Upper lobe of left lung (tissue), 6 donors: ENCODE results near the gene MRFAP1. TPM values are rescaled to one million over a fixed set of nuclear protein-coding genes. Genes with fewer than 3 reads are reported as not detected.

Experiments used
- ATAC-seq, 2 donors: fragments of 200-7000 bp; cut with Tn5 transposase; one replicate each; pipeline ENCODE4 v1.9.1; 2022; ENCODE audit warnings: mild to moderate bottlenecking in 2 of 2, moderate library complexity in 2 of 2; ENCODE audit not compliant: low FRiP score in 2 of 2
- DNase-seq, 2 donors: peaks; one replicate each; pipeline ENCODE4 v3.0.0-alpha.2; 2019 to 2020
- H3K27ac ChIP-seq, 4 donors: fragments of 200-600 bp; sonication (generic); one replicate each; pipeline ENCODE4 v1.5.1; 2016 to 2019
- H3K27me3 ChIP-seq, 4 donors: fragments of 200-600 bp; sonication (generic); one replicate each; pipeline ENCODE4 v1.5.1; 2017 to 2019
- H3K36me3 ChIP-seq, 4 donors: fragments of 200-600 bp; sonication (generic); one replicate each; pipeline ENCODE4 v1.5.1; 2016 to 2019
- H3K4me1 ChIP-seq, 4 donors: fragments of 200-600 bp; sonication (generic); one replicate each; pipeline ENCODE4 v1.5.1; 2018 to 2019
- H3K4me3 ChIP-seq, 4 donors: fragments of 200-600 bp; sonication (generic); one replicate each; pipeline ENCODE4 v1.5.1; 2017 to 2019; ENCODE audit warnings: mild to moderate bottlenecking in 2 of 4, moderate library complexity in 1 of 4
- H3K9me3 ChIP-seq, 4 donors: fragments of 200-600 bp; sonication (generic); one replicate each; pipeline ENCODE4 v1.5.1; 2018 to 2019
- CTCF ChIP-seq, 6 experiments: fragments of 450-650 bp in 4 of 6; fragments of 200-600 bp in 2 of 6; sonication (generic) in 2 of 6; IDR thresholded peaks; one replicate each; pipeline ENCODE4 v1.5.1; 2016 to 2019; ENCODE audit warnings: antibody characterized with exemption in 6 of 6
- EP300 ChIP-seq, 4 donors: sonication (generic); formaldehyde crosslinking; IDR thresholded peaks; one replicate each; pipeline ENCODE4 v1.5.1; 2017; ENCODE audit warnings: antibody characterized with exemption in 4 of 4, control low read depth in 2 of 4
- POLR2A ChIP-seq, 4 donors: fragments of 450-650 bp; IDR thresholded peaks; one replicate each; pipeline ENCODE4 v1.5.1; 2016 to 2017; ENCODE audit warnings: antibody characterized with exemption in 4 of 4, mild to moderate bottlenecking in 2 of 4
- POLR2AphosphoS5 ChIP-seq, 2 donors: sonication (generic); formaldehyde crosslinking; IDR thresholded peaks; one replicate each; pipeline ENCODE4 v1.5.1; 2017; ENCODE audit warnings: antibody characterized with exemption in 2 of 2
- WGBS, 2 donors: methylation state at CpG; one replicate each; pipeline ENCODE4 v1.1.5; 2017 to 2018; 5-methylcytosine and 5-hydroxymethylcytosine counted together
- total RNA-seq, 6 donors: library from RNA; depleted of rRNA in 4 of 6; stranded (reverse); fragments of >200 nt in 4 of 6; gene quantifications; one replicate each; pipeline versions ENCODE4 v1.1.0 to v1.2.1, GENCODE V29; 2016 to 2021
- donor health status: DM: no; HTN: no; CAD: no; lungs with moderate emphysema.
- donor health status: DM: no; HTN: yes; CAD: no; lungs with severe emphysema.

The MRFAP1 gene
- total RNA-seq, 6 donors from 2014 or later, result 129 to 256 (median 220) TPM

GRCh38 chr4:6641164-6641970 is 882 bp downstream of the MRFAP1 start:
- Histone ChIP-seq H3K27me3 (no peaks in the 10 kb centered on the region), H3K4me1 (peaks cover 19 to 29% (median 24%) of the 10 kb centered on the region in 4 donors), H3K4me3 (peak overlapping the region; percentile 70 to 91 (median 76)), H3K36me3 (peaks cover 0 to 24% (median 11%) of the 10 kb centered on the region in 4 donors), H3K9me3 (no peaks in the 10 kb centered on the region), H3K27ac (peak overlapping the region; percentile 92 to 98 (median 95))
- peak; percentile 85 to 87 for ATAC-seq
- peak in 1 of 2 donors; percentile 57 for DNase-seq
- WGBS, 2 donors, result 1 to 2% methylated on average over 36 to 50 of the region's 50 CpGs
- TF ChIP-seq POLR2A (IDR thresholded peaks at IDR 0.05), result peak in 1 of 4 donors; percentile 34
- TF ChIP-seq POLR2AphosphoS5 (IDR thresholded peaks at IDR 0.05), result no peak
- TF ChIP-seq EP300 (IDR thresholded peaks at IDR 0.05), result no peak

GRCh38 chr4:6641971-6642320 is 1.5 kb downstream of the MRFAP1 start:
- Histone ChIP-seq H3K4me1 (peaks cover 19 to 29% (median 24%) of the 10 kb centered on the region in 4 donors), H3K27ac (peak overlapping the region; percentile 92 to 98 (median 95)), H3K27me3 (no peaks in the 10 kb centered on the region), H3K4me3 (peak overlapping the region; percentile 70 to 91 (median 76)), H3K9me3 (no peaks in the 10 kb centered on the region), H3K36me3 (peaks cover 0 to 24% (median 11%) of the 10 kb centered on the region in 4 donors)
- no peak for TF ChIP-seq CTCF (IDR thresholded peaks at IDR 0.05)
- TF ChIP-seq POLR2A (IDR thresholded peaks at IDR 0.05), result no peak
- no peak for TF ChIP-seq EP300 (IDR thresholded peaks at IDR 0.05)
- no peak for TF ChIP-seq POLR2AphosphoS5 (IDR thresholded peaks at IDR 0.05)
- DNase-seq (no peak), ATAC-seq (no peak)
- WGBS, 2 donors, result 45 to 65% methylated on average over 5 of the region's 5 CpGs

- no peak for TF ChIP-seq EP300 (IDR thresholded peaks at IDR 0.05)
- no peak for TF ChIP-seq CTCF (IDR thresholded peaks at IDR 0.05)
- TF ChIP-seq POLR2A (IDR thresholded peaks at IDR 0.05), result no peak
- TF ChIP-seq POLR2AphosphoS5 (IDR thresholded peaks at IDR 0.05), result no peak
- Histone ChIP-seq H3K9me3 (no peaks in the 10 kb centered on the region), H3K4me1 (peaks cover 19 to 29% (median 24%) of the 10 kb centered on the region in 4 donors), H3K36me3 (peaks cover 0 to 24% (median 11%) of the 10 kb centered on the region in 4 donors), H3K27me3 (no peaks in the 10 kb centered on the region), H3K27ac (peak overlapping the region in 1 of 4 donors; percentile 23), H3K4me3 (no peak overlapping the region)
- no peak for DNase-seq
- 87% methylated on average over 8 of the region's 8 CpGs for WGBS, 2 donors
- ATAC-seq, result no peak
These were observed 2.8 kb downstream of the MRFAP1 start for GRCh38 chr4:6643141-6643847.

- Histone ChIP-seq H3K4me3 (no peak overlapping the region), H3K4me1 (peaks cover 17 to 24% (median 21%) of the 10 kb centered on the region in 4 donors), H3K27ac (no peak overlapping the region), H3K9me3 (no peaks in the 10 kb centered on the region), H3K27me3 (no peaks in the 10 kb centered on the region), H3K36me3 (peaks cover 0 to 24% (median 11%) of the 10 kb centered on the region in 4 donors)
- ATAC-seq (no peak), DNase-seq (no peak)
- TF ChIP-seq EP300 (IDR thresholded peaks at IDR 0.05) (no peak), CTCF (IDR thresholded peaks at IDR 0.05) (no peak), POLR2A (IDR thresholded peaks at IDR 0.05) (no peak), POLR2AphosphoS5 (IDR thresholded peaks at IDR 0.05) (no peak)
- 74 to 79% methylated on average over 5 of the region's 5 CpGs for whole genome bisulfite sequencing, 2 donors
These were observed 4.5 kb downstream of the MRFAP1 start for GRCh38 chr4:6644792-6645530.
